GM12878 (cell line): ENCODE data around the gene OR4F6.

Experiments used
- NFXL1 ChIP-seq: fragments of 450-650 bp; IDR thresholded peaks from 2 replicates; pipeline ENCODE4 v1.6.1; 2017; ENCODE audit warnings: antibody characterized with exemption, mild to moderate bottlenecking, borderline replicate concordance
- POLR2A ChIP-seq: IDR thresholded peaks from 2 replicates; pipeline ENCODE4 v1.6.1; 2011; ENCODE audit warnings: low read depth, mild to moderate bottlenecking, low read length
- POLR2AphosphoS5 ChIP-seq: IDR thresholded peaks from 2 replicates; pipeline ENCODE4 v1.6.1; 2011; ENCODE audit warnings: mild to moderate bottlenecking, low read length, inconsistent platforms
- TAF1 ChIP-seq: IDR thresholded peaks from 2 replicates; pipeline ENCODE4 v1.6.1; 2011; ENCODE audit warnings: mild to moderate bottlenecking, low read depth, low read length, borderline replicate concordance
- ZNF207 ChIP-seq: fragments of 450-650 bp; IDR thresholded peaks from 2 replicates; pipeline ENCODE4 v1.6.1; 2014; ENCODE audit warnings: antibody characterized with exemption, mild to moderate bottlenecking, borderline replicate concordance
- TF ChIP-seq, protein P1 (sequence below): IDR thresholded peaks from 2 replicates; pipeline ENCODE4 v1.6.1; 2012; ENCODE audit warnings: mild to moderate bottlenecking, low read depth, low read length
- TF ChIP-seq, protein P2 (sequence below): fragments of 450-650 bp; formaldehyde crosslinking; IDR thresholded peaks from 2 replicates; pipeline ENCODE4 v1.5.0; 2022; ENCODE audit warnings: mild to moderate bottlenecking, missing genetic modification characterization
- TF ChIP-seq, protein P3 (sequence below), 3 experiments: IDR thresholded peaks in 2 of 3; conservative IDR thresholded peaks in 1 of 3; 2 replicates each; pipeline ENCODE4 v1.5.1; 2011; ENCODE audit warnings: low read depth in 3 of 3, low read length in 3 of 3, mild to moderate bottlenecking in 3 of 3, control low read depth in 2 of 3, moderate library complexity in 2 of 3, inconsistent platforms in 1 of 3, mixed read lengths in 1 of 3; ENCODE audit not compliant: control insufficient read depth in 2 of 3, insufficient read depth in 1 of 3; ENCODE audit errors: extremely low read depth in 1 of 3

- TF ChIP-seq POLR2A (no peak), POLR2AphosphoS5 (no peak), TAF1 (no peak), ZNF207 (no peak), NFXL1 (no peak)
- TF ChIP-seq, protein P1, sequence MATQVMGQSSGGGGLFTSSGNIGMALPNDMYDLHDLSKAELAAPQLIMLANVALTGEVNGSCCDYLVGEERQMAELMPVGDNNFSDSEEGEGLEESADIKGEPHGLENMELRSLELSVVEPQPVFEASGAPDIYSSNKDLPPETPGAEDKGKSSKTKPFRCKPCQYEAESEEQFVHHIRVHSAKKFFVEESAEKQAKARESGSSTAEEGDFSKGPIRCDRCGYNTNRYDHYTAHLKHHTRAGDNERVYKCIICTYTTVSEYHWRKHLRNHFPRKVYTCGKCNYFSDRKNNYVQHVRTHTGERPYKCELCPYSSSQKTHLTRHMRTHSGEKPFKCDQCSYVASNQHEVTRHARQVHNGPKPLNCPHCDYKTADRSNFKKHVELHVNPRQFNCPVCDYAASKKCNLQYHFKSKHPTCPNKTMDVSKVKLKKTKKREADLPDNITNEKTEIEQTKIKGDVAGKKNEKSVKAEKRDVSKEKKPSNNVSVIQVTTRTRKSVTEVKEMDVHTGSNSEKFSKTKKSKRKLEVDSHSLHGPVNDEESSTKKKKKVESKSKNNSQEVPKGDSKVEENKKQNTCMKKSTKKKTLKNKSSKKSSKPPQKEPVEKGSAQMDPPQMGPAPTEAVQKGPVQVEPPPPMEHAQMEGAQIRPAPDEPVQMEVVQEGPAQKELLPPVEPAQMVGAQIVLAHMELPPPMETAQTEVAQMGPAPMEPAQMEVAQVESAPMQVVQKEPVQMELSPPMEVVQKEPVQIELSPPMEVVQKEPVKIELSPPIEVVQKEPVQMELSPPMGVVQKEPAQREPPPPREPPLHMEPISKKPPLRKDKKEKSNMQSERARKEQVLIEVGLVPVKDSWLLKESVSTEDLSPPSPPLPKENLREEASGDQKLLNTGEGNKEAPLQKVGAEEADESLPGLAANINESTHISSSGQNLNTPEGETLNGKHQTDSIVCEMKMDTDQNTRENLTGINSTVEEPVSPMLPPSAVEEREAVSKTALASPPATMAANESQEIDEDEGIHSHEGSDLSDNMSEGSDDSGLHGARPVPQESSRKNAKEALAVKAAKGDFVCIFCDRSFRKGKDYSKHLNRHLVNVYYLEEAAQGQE = no peak
- TF ChIP-seq, protein P2, sequence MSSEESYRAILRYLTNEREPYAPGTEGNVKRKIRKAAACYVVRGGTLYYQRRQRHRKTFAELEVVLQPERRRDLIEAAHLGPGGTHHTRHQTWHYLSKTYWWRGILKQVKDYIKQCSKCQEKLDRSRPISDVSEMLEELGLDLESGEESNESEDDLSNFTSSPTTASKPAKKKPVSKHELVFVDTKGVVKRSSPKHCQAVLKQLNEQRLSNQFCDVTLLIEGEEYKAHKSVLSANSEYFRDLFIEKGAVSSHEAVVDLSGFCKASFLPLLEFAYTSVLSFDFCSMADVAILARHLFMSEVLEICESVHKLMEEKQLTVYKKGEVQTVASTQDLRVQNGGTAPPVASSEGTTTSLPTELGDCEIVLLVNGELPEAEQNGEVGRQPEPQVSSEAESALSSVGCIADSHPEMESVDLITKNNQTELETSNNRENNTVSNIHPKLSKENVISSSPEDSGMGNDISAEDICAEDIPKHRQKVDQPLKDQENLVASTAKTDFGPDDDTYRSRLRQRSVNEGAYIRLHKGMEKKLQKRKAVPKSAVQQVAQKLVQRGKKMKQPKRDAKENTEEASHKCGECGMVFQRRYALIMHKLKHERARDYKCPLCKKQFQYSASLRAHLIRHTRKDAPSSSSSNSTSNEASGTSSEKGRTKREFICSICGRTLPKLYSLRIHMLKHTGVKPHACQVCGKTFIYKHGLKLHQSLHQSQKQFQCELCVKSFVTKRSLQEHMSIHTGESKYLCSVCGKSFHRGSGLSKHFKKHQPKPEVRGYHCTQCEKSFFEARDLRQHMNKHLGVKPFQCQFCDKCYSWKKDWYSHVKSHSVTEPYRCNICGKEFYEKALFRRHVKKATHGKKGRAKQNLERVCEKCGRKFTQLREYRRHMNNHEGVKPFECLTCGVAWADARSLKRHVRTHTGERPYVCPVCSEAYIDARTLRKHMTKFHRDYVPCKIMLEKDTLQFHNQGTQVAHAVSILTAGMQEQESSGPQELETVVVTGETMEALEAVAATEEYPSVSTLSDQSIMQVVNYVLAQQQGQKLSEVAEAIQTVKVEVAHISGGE (CRISPR knock-in tag) = no peak
- TF ChIP-seq, protein P3, sequence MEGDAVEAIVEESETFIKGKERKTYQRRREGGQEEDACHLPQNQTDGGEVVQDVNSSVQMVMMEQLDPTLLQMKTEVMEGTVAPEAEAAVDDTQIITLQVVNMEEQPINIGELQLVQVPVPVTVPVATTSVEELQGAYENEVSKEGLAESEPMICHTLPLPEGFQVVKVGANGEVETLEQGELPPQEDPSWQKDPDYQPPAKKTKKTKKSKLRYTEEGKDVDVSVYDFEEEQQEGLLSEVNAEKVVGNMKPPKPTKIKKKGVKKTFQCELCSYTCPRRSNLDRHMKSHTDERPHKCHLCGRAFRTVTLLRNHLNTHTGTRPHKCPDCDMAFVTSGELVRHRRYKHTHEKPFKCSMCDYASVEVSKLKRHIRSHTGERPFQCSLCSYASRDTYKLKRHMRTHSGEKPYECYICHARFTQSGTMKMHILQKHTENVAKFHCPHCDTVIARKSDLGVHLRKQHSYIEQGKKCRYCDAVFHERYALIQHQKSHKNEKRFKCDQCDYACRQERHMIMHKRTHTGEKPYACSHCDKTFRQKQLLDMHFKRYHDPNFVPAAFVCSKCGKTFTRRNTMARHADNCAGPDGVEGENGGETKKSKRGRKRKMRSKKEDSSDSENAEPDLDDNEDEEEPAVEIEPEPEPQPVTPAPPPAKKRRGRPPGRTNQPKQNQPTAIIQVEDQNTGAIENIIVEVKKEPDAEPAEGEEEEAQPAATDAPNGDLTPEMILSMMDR (IDR thresholded peaks at IDR 0.05 in 2 of 3, conservative IDR thresholded peaks at IDR 0.05 in 1 of 3; ENCODE audit: control insufficient read depth in 2 of 3, extremely low read depth in 1 of 3, insufficient read depth in 1 of 3, low read depth in 3 of 3, low read length in 3 of 3) = no peak
Measured at GRCh38 chr15:101841656-101842055, 38.3 kb downstream of the OR4F6 start.
